ENCODE measurements around the gene CYREN.

Gene CYREN

GRCh38 chr7:135195968-135196629 is 25.6 kb upstream of the CYREN start:
- DNase-seq, result no peak

GRCh38 chr7:135195156-135195555 is 24.6 kb upstream of the CYREN start:
- DNase-seq, result no peak

GRCh38 chr7:135194494-135195095 is 24.1 kb upstream of the CYREN start:
- DNase-seq, result no peak

GRCh38 chr7:135193615-135194081 is 23.1 kb upstream of the CYREN start:
- no peak for DNase-seq

- no peak for DNase-seq
Measured at GRCh38 chr7:135192914-135193536, 22.5 kb upstream of the CYREN start.

- no peak for DNase-seq
Measured at GRCh38 chr7:135190703-135191102, 20.2 kb upstream of the CYREN start.

- DNase-seq, result no peak
Measured at GRCh38 chr7:135189961-135190360, 19.5 kb upstream of the CYREN start.

- no peak for DNase-seq
Measured at GRCh38 chr7:135189221-135189662, 18.7 kb upstream of the CYREN start.

GRCh38 chr7:135188298-135188984 is 17.9 kb upstream of the CYREN start:
- DNase-seq, result no peak

- DNase-seq, result no peak
Measured at GRCh38 chr7:135186841-135187253, 16.3 kb upstream of the CYREN start.

- DNase-seq, result no peak
Measured at GRCh38 chr7:135186261-135186540, 15.7 kb upstream of the CYREN start.

- no peak for DNase-seq
Measured at GRCh38 chr7:135185471-135186260, 15.2 kb upstream of the CYREN start.

GRCh38 chr7:135184254-135184841 is 13.8 kb upstream of the CYREN start:
- no peak for DNase-seq

- no peak for DNase-seq
Measured at GRCh38 chr7:135183478-135183877, 13.0 kb upstream of the CYREN start.

GRCh38 chr7:135181929-135182678 is 11.6 kb upstream of the CYREN start:
- no peak for DNase-seq

- no peak for DNase-seq
Measured at GRCh38 chr7:135181261-135181928, 10.9 kb upstream of the CYREN start.

GRCh38 chr7:135180122-135180521 is 9.6 kb upstream of the CYREN start:
- DNase-seq, result peak; percentile 21

- no peak for DNase-seq
Measured at GRCh38 chr7:135179321-135179925, 8.9 kb upstream of the CYREN start.

GRCh38 chr7:135178364-135178763 is 7.9 kb upstream of the CYREN start:
- DNase-seq, result no peak

GRCh38 chr7:135177028-135177696 is 6.7 kb upstream of the CYREN start:
- DNase-seq, result no peak
